H1 (cell line): ENCODE results near the gene DNAH8. TPM values are rescaled to one million over a fixed set of nuclear protein-coding genes. Genes with fewer than 3 reads are reported as not detected.

Experiments used
- GABPA ChIP-seq: IDR thresholded peaks from 2 replicates; pipeline ENCODE4 v1.6.1; 2011; ENCODE audit warnings: mild to moderate bottlenecking, low read length, moderate library complexity, borderline replicate concordance; ENCODE audit not compliant: insufficient read depth
- polyA plus RNA-seq, 7 experiments: library from polyadenylated mRNA; depleted of rRNA in 3 of 7; stranded (reverse) in 5 of 7; unstranded in 2 of 7; fragments of >200 nt in 5 of 7; fragments of 200-250 nt in 2 of 7; gene quantifications; 1 replicate in 5 of 7; 2 replicates in 1 of 7; 4 replicates in 1 of 7; pipeline versions ENCODE4 v1.2.1 to v1.2.3, GENCODE V29; 2011 to 2013; ENCODE audit warnings: missing spikeins in 2 of 7, mixed read lengths in 2 of 7
- total RNA-seq: library from RNA; stranded (reverse); fragmentation: NEBNext Ultra II Directional; extraction: Animal tissue kit (Norgen Biotek cat#: 25700); gene quantifications from 2 replicates; pipeline ENCODE4 v1.2.1, GENCODE V29; 2021

DNAH8 gene
- total and polyA plus RNA-seq, 2 of the 8 experiments (the other 6 are each of a cell fraction or from before 2014, with no cell fraction given), result under 0.01 TPM; not detected in 1

- TF ChIP-seq GABPA, result no peak
Measured at GRCh38 chr6:38924791-38925509, 209.8 kb downstream of the DNAH8 start (continued).
